ENCODE results near the gene PFN1.
"Not testable (repeated sequence)": the region's sequence is repeated elsewhere in the genome, so short reads cannot be mapped to it uniquely, and the experiment has no call there.

The PFN1 gene

GRCh38 chr17:4920351-4921048 lies 27.8 kb downstream of the PFN1 start:
- no peak for DNase-seq

GRCh38 chr17:4919511-4920047 lies 28.8 kb downstream of the PFN1 start:
- DNase-seq, result no peak

- not testable (repeated sequence) for DNase-seq
These were observed 33.8 kb downstream of the PFN1 start for GRCh38 chr17:4914551-4914950.

- DNase-seq, result no peak
These were observed 34.3 kb downstream of the PFN1 start for GRCh38 chr17:4913994-4914393.

GRCh38 chr17:4908711-4909496 lies 39.4 kb downstream of the PFN1 start:
- DNase-seq, result peak; percentile 72

GRCh38 chr17:4908301-4908700 lies 40.0 kb downstream of the PFN1 start:
- no peak for DNase-seq

GRCh38 chr17:4906642-4907041 lies 41.7 kb downstream of the PFN1 start:
- not testable (repeated sequence) for DNase-seq

GRCh38 chr17:4903051-4903818 lies 45.1 kb downstream of the PFN1 start, which contains the start of gene CHRNE:
Gene CHRNE (minus strand): TSS chr17:4903098. CDS start chr17:4903063, 35 bp downstream.
- DNase-seq, result peak; percentile 84

- no peak for DNase-seq
These were observed 45.8 kb downstream of the PFN1 start for GRCh38 chr17:4902540-4902939.

GRCh38 chr17:4901648-4902344 lies 46.5 kb downstream of the PFN1 start:
- no peak for DNase-seq

GRCh38 chr17:4901108-4901647 lies 47.2 kb downstream of the PFN1 start:
- DNase-seq, result no peak

GRCh38 chr17:4900231-4901107 lies 47.9 kb downstream of the PFN1 start:
- DNase-seq, result no peak

GRCh38 chr17:4899341-4900230 lies 48.7 kb downstream of the PFN1 start, which contains the start of gene C17orf107:
Gene C17orf107 (plus strand): TSS chr17:4899536. CDS start chr17:4899763, 227 bp downstream.
- DNase-seq, result no peak

GRCh38 chr17:4898927-4899326 lies 49.4 kb downstream of the PFN1 start:
- DNase-seq, result no peak

GRCh38 chr17:4898351-4898750 lies 50.0 kb downstream of the PFN1 start:
- DNase-seq, result no peak

- no peak for DNase-seq
These were observed 50.5 kb downstream of the PFN1 start for GRCh38 chr17:4897785-4898184.

- DNase-seq, result no peak
These were observed 51.1 kb downstream of the PFN1 start for GRCh38 chr17:4897198-4897687.

- DNase-seq, result no peak
These were observed 51.8 kb downstream of the PFN1 start for GRCh38 chr17:4896332-4897197.
